ENCODE data around the gene ERAP2. TPM values are rescaled to one million over a fixed set of nuclear protein-coding genes. Genes with fewer than 3 reads are reported as not detected.

The ERAP2 gene
- total and polyA plus RNA-seq, 2 of the 13 experiments (the other 11 are each of a cell fraction or from before 2014, with no cell fraction given): 12.8 to 16.6 TPM

- TF ChIP-seq ISL2 (CRISPR knock-in tag; IDR thresholded peaks at IDR 0.05) (peak; percentile 60; the same call in 1 of the 2 replicates), XBP1 (CRISPR knock-in tag; IDR thresholded peaks at IDR 0.05) (no peak), MYPOP (CRISPR knock-in tag; IDR thresholded peaks at IDR 0.05) (peak; percentile 91), ZNF691 (CRISPR knock-in tag; IDR thresholded peaks at IDR 0.05; ENCODE audit: borderline replicate concordance, low read depth) (peak; percentile 46; the same call in 1 of the 2 replicates), RORA (CRISPR knock-in tag; IDR thresholded peaks at IDR 0.05) (no peak), THRA (CRISPR knock-in tag; IDR thresholded peaks at IDR 0.05; ENCODE audit: borderline replicate concordance) (peak; percentile 70; the same call in 1 of the 2 replicates), NFYC (CRISPR knock-in tag; IDR thresholded peaks at IDR 0.05) (peak; percentile 47), TBL1XR1 (IDR thresholded peaks at IDR 0.05; ENCODE audit: borderline replicate concordance, low read length, partially characterized antibody) (peak; percentile 18), ZNF451 (CRISPR knock-in tag; IDR thresholded peaks at IDR 0.05) (peak; percentile 34), ZNF773 (CRISPR knock-in tag; IDR thresholded peaks at IDR 0.05; ENCODE audit: borderline replicate concordance) (0 out of 2 replicates have a peak, but pooled peaks have one; percentile 44), ZGPAT (CRISPR knock-in tag; IDR thresholded peaks at IDR 0.05) (peak; percentile 35; the same call in 1 of the 2 replicates), ZNF589 (CRISPR knock-in tag; conservative IDR thresholded peaks at IDR 0.05) (0 out of 2 replicates have a peak, but pooled peaks have one; percentile 54), ZNF281 (CRISPR knock-in tag; IDR thresholded peaks at IDR 0.05; ENCODE audit: borderline replicate concordance) (peak; percentile 68; the same call in 1 of the 2 replicates), ARID2 (CRISPR knock-in tag; IDR thresholded peaks at IDR 0.05; ENCODE audit: borderline replicate concordance) (no peak; the same call in none of the 2 replicates), ZNF160 (CRISPR knock-in tag; IDR thresholded peaks at IDR 0.05) (no peak)
These were observed 59.5 kb downstream of the ERAP2 start, which contains the start of gene LNPEP (continued) for GRCh38 chr5:96935559-96936430.

Data from HepG2 (cell line).